GM12801 (cell line): ENCODE results near the gene ASCL1.

Source experiments
- CTCF ChIP-seq: IDR thresholded peaks from one replicate; pipeline ENCODE4 v1.5.1; 2011; ENCODE audit warnings: control low read depth; ENCODE audit not compliant: insufficient read length; ENCODE audit errors: extremely low read depth

Gene ASCL1

GRCh38 chr12:102939059-102939458 lies 18.4 kb upstream of the ASCL1 start:
- TF ChIP-seq CTCF, result no peak

DNA sequence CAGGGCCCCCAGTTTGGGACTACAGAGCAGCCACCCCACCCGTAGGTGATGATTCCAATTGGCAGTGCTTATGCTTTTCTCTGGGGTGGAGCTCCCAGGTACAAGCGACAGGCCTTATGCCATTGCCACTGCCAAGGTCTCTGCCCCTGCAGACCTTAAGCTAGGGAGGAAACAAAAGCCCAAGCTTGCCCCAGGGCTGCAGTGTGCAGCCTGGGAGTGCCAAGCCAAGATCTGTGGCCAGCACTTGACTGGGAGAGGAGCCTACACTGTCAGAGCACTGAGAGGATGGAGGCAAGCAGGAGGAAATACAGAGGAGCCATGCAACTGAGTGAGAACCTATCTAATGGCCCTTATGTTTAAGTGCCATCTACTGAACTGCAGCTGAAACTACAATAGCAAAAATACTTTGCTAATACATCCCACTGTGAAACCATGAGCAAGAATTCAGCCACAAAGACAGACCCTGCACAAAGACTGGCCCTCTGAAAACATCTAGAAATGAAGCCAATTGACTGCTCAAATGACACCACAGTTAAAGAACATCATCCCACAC lies 17.7 kb upstream of the ASCL1 start:
- no peak for TF ChIP-seq CTCF

DNA sequence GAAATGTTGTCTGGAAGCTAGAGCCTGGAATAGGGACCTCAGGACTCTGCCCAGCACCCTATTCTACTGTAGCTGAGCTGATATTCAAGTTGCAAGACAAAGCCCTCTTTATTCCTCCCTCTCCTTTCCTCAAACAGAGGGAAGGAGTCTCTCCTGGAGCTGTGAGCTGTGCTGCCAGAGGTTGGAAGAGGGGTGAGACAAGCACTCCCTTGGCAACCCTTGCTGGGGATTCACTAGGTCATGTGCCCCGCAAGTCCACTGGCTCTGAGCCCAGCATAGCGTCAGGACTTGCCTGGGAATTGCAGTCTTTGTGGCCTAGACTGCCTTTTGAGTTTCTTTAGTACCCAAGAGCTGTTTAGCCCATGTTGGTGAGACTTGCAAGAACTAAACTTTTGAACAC lies 11.4 kb upstream of the ASCL1 start:
- TF ChIP-seq CTCF, result no peak

- no peak for TF ChIP-seq CTCF
Measured at GRCh38 chr12:102948941-102949352, 8.5 kb upstream of the ASCL1 start.

- TF ChIP-seq CTCF, result no peak
Measured at GRCh38 chr12:102950107-102950949, 7.1 kb upstream of the ASCL1 start.

GRCh38 chr12:102950950-102951619 lies 6.4 kb upstream of the ASCL1 start:
- TF ChIP-seq CTCF, result no peak

DNA sequence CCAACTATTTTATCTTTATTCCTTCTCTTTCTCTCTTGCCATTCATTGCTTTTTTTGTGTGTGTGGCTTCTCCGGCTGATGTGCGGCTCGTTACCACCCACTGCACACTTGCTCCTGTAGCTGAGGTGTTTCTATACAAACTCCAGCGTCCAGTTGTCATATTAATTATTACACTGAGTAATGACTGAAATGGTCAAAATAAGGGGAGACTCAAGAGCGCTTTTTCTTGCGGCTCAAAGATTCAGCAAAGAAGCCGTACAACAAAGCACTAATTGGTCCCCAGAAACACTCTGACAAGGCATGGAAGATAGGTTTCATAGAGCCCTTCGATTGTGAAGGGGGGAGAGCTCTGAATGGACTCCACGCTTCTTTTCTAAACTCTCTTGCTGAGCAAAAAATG lies 5.6 kb upstream of the ASCL1 start:
- no peak for TF ChIP-seq CTCF
